Sigmoid colon (tissue), 4 donors: ENCODE results near the gene NEURL4.

ENCODE experiments used
- CTCF ChIP-seq, 4 experiments: fragments of 450-650 bp in 3 of 4; fragments of 200-600 bp in 1 of 4; IDR thresholded peaks; one replicate each; pipeline ENCODE4 v1.5.1; 2016 to 2019; ENCODE audit warnings: antibody characterized with exemption in 4 of 4, mild to moderate bottlenecking in 3 of 4, moderate library complexity in 2 of 4
- EP300 ChIP-seq, 4 donors: sonication (generic); formaldehyde crosslinking; IDR thresholded peaks; one replicate each; pipeline ENCODE4 v1.6.1; 2017; ENCODE audit warnings: antibody characterized with exemption in 4 of 4
- POLR2AphosphoS5 ChIP-seq, 4 donors: sonication (generic); formaldehyde crosslinking; IDR thresholded peaks; one replicate each; pipeline ENCODE4 v1.6.1; 2017; ENCODE audit warnings: antibody characterized with exemption in 4 of 4

DNA sequence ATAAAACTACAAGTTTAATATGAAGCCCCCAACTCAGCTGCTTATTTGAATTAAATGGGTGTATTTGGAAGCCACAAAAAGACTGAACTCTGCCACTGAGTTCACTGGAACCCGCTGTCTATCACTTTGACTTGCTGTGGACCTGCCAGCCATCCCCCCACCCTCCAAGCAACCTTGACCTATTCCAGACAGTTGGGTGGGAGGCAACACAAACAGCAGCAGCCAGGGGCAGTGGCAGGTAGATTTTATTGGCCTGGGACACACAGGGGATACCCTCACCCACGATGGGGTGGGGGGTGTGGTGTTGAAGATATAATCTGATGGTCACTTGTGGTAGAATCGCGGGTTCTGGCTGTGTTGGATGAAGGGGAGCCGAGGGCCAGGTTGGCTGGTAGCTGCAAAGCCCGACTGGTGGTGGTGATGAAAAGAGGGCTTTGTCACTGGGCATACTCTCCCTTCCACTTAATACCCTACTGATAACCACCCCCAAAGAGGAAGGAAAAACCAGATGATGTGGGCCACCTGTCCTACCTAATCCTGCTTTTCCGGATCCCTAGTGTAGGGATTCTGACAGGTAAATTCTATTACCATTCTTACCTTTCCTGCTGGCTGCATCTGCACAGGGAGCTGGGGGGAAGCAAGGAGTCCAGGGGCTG, 16.6 kb downstream of the NEURL4 start:
- TF ChIP-seq CTCF (IDR thresholded peaks at IDR 0.05): no peak
- no peak for TF ChIP-seq EP300 (IDR thresholded peaks at IDR 0.05)
- TF ChIP-seq POLR2AphosphoS5 (IDR thresholded peaks at IDR 0.05): no peak
